ENCODE measurements around the gene FABP7. TPM values are rescaled to one million over a fixed set of nuclear protein-coding genes. Genes with fewer than 3 reads are reported as not detected.

The FABP7 gene
- total RNA-seq, 3 donors from 2014 or later, result not detected

DNA sequence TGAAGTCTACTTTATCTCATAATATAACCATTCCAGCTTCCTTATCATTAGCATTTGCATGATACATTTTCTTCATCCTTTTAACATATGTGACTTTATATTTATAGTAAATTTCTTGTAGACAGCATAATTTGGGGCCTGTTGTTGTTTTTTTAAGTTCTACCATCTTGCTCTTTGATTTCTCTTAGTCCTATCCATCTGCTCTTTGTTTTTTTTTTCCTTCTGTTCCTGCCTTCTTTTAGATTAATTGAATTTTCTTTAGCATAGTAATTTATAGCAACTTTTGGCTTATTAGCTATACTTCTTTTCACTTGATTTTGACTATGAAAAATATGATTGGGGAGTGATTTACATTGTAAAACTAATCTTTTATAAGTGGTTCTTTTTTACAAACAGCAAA lies 19.2 kb upstream of the FABP7 start:
- no peaks in the 10 kb centered on the region for H3K36me3 ChIP-seq (ENCODE audit: low read depth)
- intact Hi-C loops (cut with DNase I, micrococcal nuclease), result no loop called here
- TF ChIP-seq CTCF (IDR thresholded peaks at IDR 0.05), result no peak
- H3K9me3 ChIP-seq, result no peaks in the 10 kb centered on the region
- no peak overlapping the region for H3K4me3 ChIP-seq
- ATAC-seq, result no peak
- no peak for DNase-seq
- H3K4me1 ChIP-seq (ENCODE audit: low read depth), result no peaks in the 10 kb centered on the region

DNA sequence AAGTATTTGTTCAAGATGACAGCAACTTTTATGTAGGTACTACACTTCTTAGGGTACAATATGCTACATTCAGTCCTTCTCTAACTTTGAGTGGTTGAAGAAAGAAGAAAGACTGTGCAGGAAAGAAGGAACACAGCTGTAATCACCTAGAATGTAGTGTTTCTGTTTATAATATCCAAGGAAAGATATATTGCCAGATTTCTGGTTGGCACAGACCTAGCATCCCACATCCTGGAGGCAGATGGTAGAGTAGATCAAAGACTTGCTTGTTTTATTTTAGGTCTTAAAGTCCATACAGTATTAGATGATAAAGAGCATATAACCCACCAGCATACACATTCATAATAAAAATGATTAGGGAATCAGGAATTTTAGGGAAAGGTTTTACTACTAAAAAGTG lies 13.3 kb upstream of the FABP7 start:
- intact Hi-C loops (cut with DNase I, micrococcal nuclease), result no loop called here
- ATAC-seq (no peak), DNase-seq (no peak)
- Histone ChIP-seq H3K9me3 (no peaks in the 10 kb centered on the region), H3K36me3 (ENCODE audit: low read depth) (no peaks in the 10 kb centered on the region), H3K4me3 (no peak overlapping the region), H3K4me1 (ENCODE audit: low read depth) (no peaks in the 10 kb centered on the region)
- no peak for TF ChIP-seq CTCF (IDR thresholded peaks at IDR 0.05)

DNA sequence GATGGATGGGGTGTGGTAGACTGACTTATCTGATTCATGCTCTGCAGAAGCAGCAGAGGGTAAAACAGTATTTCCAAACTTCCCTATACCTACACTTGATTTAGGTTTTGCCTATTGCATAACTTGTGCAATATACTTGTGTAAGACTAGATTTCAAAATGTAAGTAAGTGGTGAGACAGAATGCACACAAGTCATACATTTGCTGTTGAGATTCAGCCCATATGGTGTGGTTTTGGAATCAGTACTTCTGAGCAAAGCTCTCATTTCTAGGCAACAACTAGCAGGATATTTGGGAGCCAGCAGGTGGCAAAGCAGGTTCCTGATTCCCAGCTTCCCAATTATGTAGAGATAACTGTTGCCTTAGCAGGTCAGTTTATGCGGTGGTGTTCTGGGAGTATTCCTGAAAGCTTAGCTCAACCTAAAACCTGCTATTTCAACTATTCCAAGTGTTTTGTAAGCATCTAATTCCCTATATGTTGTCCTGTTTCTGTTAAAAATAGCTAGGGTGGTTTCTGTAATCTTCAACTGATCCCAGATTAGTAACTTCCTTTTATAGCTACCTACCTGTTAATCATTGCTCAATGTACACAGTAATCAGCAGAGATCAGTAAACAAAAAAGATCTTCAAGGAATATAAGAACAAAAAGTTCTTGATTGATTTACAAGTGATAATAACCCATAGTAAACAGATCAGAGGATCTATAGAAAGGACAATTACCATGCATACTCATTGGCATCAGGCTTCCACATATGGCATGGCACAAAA lies 8.5 kb upstream of the FABP7 start:
- ATAC-seq (peak; percentile 95), DNase-seq (peak in 1 of 3 donors; percentile 58)
- intact Hi-C loops (cut with DNase I, micrococcal nuclease), result no loop called here
- Histone ChIP-seq H3K36me3 (ENCODE audit: low read depth) (no peaks in the 10 kb centered on the region), H3K4me3 (no peak overlapping the region), H3K9me3 (no peaks in the 10 kb centered on the region), H3K4me1 (ENCODE audit: low read depth) (peaks cover 6% of the 10 kb centered on the region)
- TF ChIP-seq CTCF (IDR thresholded peaks at IDR 0.05), result no peak

- Histone ChIP-seq H3K9me3 (no peaks in the 10 kb centered on the region), H3K36me3 (ENCODE audit: low read depth) (no peaks in the 10 kb centered on the region), H3K4me3 (no peak overlapping the region), H3K4me1 (ENCODE audit: low read depth) (peaks cover 6% of the 10 kb centered on the region)
- no peak for ATAC-seq
- no peak for DNase-seq
- intact Hi-C loops (cut with DNase I, micrococcal nuclease), result no loop called here
- TF ChIP-seq CTCF (IDR thresholded peaks at IDR 0.05), result no peak
Measured at GRCh38 chr6:122772724-122773415, 6.6 kb upstream of the FABP7 start.

GRCh38 chr6:122775975-122776374 lies 3.5 kb upstream of the FABP7 start:
- Histone ChIP-seq H3K4me1 (ENCODE audit: low read depth) (peaks cover 6% of the 10 kb centered on the region), H3K4me3 (no peak overlapping the region), H3K9me3 (no peaks in the 10 kb centered on the region), H3K36me3 (ENCODE audit: low read depth) (no peaks in the 10 kb centered on the region)
- DNase-seq, result no peak
- intact Hi-C loops (cut with DNase I, micrococcal nuclease), result no loop called here
- no peak for ATAC-seq
- TF ChIP-seq CTCF (IDR thresholded peaks at IDR 0.05), result no peak

Data from mucosa of descending colon (tissue), 3 donors.